Retinal pigment epithelial cell (primary cell): ENCODE data around the gene PPIF.

Experiments
- DNase-seq: peaks from one replicate; pipeline ENCODE4 v3.0.0-alpha.2; 2010; ENCODE audit warnings: low read depth
- H3K4me3 ChIP-seq: 2 replicates; pipeline ENCODE4 v1.5.1; 2011; ENCODE audit warnings: mild to moderate bottlenecking, low read length, control low read depth, moderate library complexity
- CTCF ChIP-seq: conservative IDR thresholded peaks from 2 replicates; pipeline ENCODE4 v1.5.1; 2011; ENCODE audit warnings: low read depth, low read length, control low read depth, inconsistent platforms

Gene PPIF

GRCh38 chr10:79375321-79376077, 28.2 kb downstream of the PPIF start:
- H3K4me3 ChIP-seq = no peak overlapping the region
- no peak for DNase-seq
- no peak for TF ChIP-seq CTCF

- no peak for DNase-seq
- no peak overlapping the region for H3K4me3 ChIP-seq
- no peak for TF ChIP-seq CTCF
Observed at GRCh38 chr10:79376078-79376628, 28.9 kb downstream of the PPIF start.

GRCh38 chr10:79376751-79377556, 29.7 kb downstream of the PPIF start:
- TF ChIP-seq CTCF = no peak
- no peak overlapping the region for H3K4me3 ChIP-seq
- no peak for DNase-seq

GRCh38 chr10:79377557-79378382, 30.5 kb downstream of the PPIF start:
- no peak for DNase-seq
- TF ChIP-seq CTCF = no peak
- H3K4me3 ChIP-seq = no peak overlapping the region

GRCh38 chr10:79378383-79378646, 31.0 kb downstream of the PPIF start:
- TF ChIP-seq CTCF = no peak
- H3K4me3 ChIP-seq = no peak overlapping the region
- DNase-seq = no peak

GRCh38 chr10:79378647-79379511, 31.6 kb downstream of the PPIF start:
- H3K4me3 ChIP-seq = no peak overlapping the region
- no peak for TF ChIP-seq CTCF
- DNase-seq = no peak
